Stomach smooth muscle (tissue), 2 donors: ENCODE data around the gene COPS7A.

ENCODE experiments used
- H3K27ac ChIP-seq: one replicate; pipeline ENCODE4 v1.7.0; 2013; ENCODE audit warnings: mild to moderate bottlenecking, low read length, inconsistent platforms
- H3K27me3 ChIP-seq, 2 donors: one replicate each; pipeline ENCODE4 v1.7.0; 2013; ENCODE audit warnings: low read length in 2 of 2; ENCODE audit not compliant: insufficient read depth in 2 of 2, control insufficient read depth in 1 of 2
- H3K36me3 ChIP-seq, 2 donors: one replicate each; pipeline ENCODE4 v1.7.0; 2013; ENCODE audit warnings: low read length in 2 of 2; ENCODE audit not compliant: control insufficient read depth in 2 of 2, insufficient read depth in 2 of 2
- H3K4me1 ChIP-seq: one replicate; pipeline ENCODE4 v1.7.0; 2013; ENCODE audit warnings: low read length; ENCODE audit not compliant: control insufficient read depth, insufficient read depth
- H3K4me3 ChIP-seq, 2 donors: one replicate each; pipeline ENCODE4 v1.7.0; 2013; ENCODE audit warnings: low read length in 2 of 2
- H3K9ac ChIP-seq, 2 donors: one replicate each; pipeline ENCODE4 v1.7.0; 2013; ENCODE audit warnings: low read length in 2 of 2, mild to moderate bottlenecking in 1 of 2
- H3K9me3 ChIP-seq, 2 donors: one replicate each; pipeline ENCODE4 v1.7.0; 2013; ENCODE audit warnings: low read length in 2 of 2; ENCODE audit not compliant: control insufficient read depth in 2 of 2
- donor health status: healthy.
- donor health status: Pancreatic carcinoma.

Gene COPS7A

GRCh38 chr12:6771091-6771495 lies 47.2 kb downstream of the COPS7A start:
- H3K9ac ChIP-seq, result no peak overlapping the region
- H3K4me1 ChIP-seq, result peaks cover 46% of the 10 kb centered on the region
- H3K9me3 ChIP-seq, result no peaks in the 10 kb centered on the region
- H3K36me3 ChIP-seq, result peaks cover 11 to 13% of the 10 kb centered on the region in 2 donors
- H3K27me3 ChIP-seq, result no peaks in the 10 kb centered on the region
- H3K27ac ChIP-seq, result peak overlapping the region; percentile 24
- H3K4me3 ChIP-seq, result no peak overlapping the region

GRCh38 chr12:6771509-6772330 lies 47.9 kb downstream of the COPS7A start:
- H3K9ac ChIP-seq, result no peak overlapping the region
- no peak overlapping the region for H3K4me3 ChIP-seq

GRCh38 chr12:6772331-6772695 lies 48.5 kb downstream of the COPS7A start, which contains the start of gene LAG3:
Gene LAG3, plus strand, starts transcription at chr12:6772520. Its CDS starts 333 bp downstream, at chr12:6772853.
- H3K4me1 ChIP-seq, result peaks cover 46% of the 10 kb centered on the region
- no peaks in the 10 kb centered on the region for H3K27me3 ChIP-seq
- peak within 1 kb of the TSS in 1 of 2 donors; percentile 57 for H3K4me3 ChIP-seq
- H3K9ac ChIP-seq, result peak within 1 kb of the TSS in 1 of 2 donors; percentile 27
- H3K27ac ChIP-seq, result peak within 1 kb of the TSS; percentile 31
- H3K36me3 ChIP-seq, result peaks cover 11 to 13% of the 10 kb centered on the region in 2 donors
- H3K9me3 ChIP-seq, result no peaks in the 10 kb centered on the region

More at GRCh38 chr12:6771509-6772330, 47.9 kb downstream of the COPS7A start:
- H3K27me3 ChIP-seq, result no peaks in the 10 kb centered on the region
- H3K36me3 ChIP-seq, result peaks cover 11 to 13% of the 10 kb centered on the region in 2 donors
- H3K27ac ChIP-seq, result peak overlapping the region; percentile 24
- peaks cover 46% of the 10 kb centered on the region for H3K4me1 ChIP-seq
- H3K9me3 ChIP-seq, result no peaks in the 10 kb centered on the region

GRCh38 chr12:6772726-6773589 lies 49.1 kb downstream of the COPS7A start:
- peak overlapping the region in 1 of 2 donors; percentile 27 for H3K9ac ChIP-seq
- H3K4me1 ChIP-seq, result peaks cover 46% of the 10 kb centered on the region
- H3K27ac ChIP-seq, result peak overlapping the region; percentile 31
- peaks cover 11 to 13% of the 10 kb centered on the region in 2 donors for H3K36me3 ChIP-seq
- H3K4me3 ChIP-seq, result peak overlapping the region in 1 of 2 donors; percentile 57
- H3K9me3 ChIP-seq, result no peaks in the 10 kb centered on the region
- no peaks in the 10 kb centered on the region for H3K27me3 ChIP-seq

GRCh38 chr12:6773590-6774351 lies 49.9 kb downstream of the COPS7A start:
- H3K27me3 ChIP-seq, result no peaks in the 10 kb centered on the region
- H3K4me1 ChIP-seq, result peaks cover 46% of the 10 kb centered on the region
- H3K9me3 ChIP-seq, result no peaks in the 10 kb centered on the region
- H3K4me3 ChIP-seq, result peak overlapping the region; percentile 8 to 57
- H3K36me3 ChIP-seq, result peaks cover 11 to 13% of the 10 kb centered on the region in 2 donors
- peak overlapping the region in 1 of 2 donors; percentile 27 for H3K9ac ChIP-seq
- no peak overlapping the region for H3K27ac ChIP-seq

GRCh38 chr12:6774499-6775062 lies 50.7 kb downstream of the COPS7A start:
- Histone ChIP-seq H3K9me3 (no peaks in the 10 kb centered on the region), H3K4me1 (peaks cover 46% of the 10 kb centered on the region), H3K27me3 (no peaks in the 10 kb centered on the region), H3K9ac (no peak overlapping the region), H3K27ac (no peak overlapping the region), H3K4me3 (no peak overlapping the region), H3K36me3 (peaks cover 11% of the 10 kb centered on the region in 2 donors)

- H3K9ac ChIP-seq, result no peak overlapping the region
- no peak overlapping the region for H3K27ac ChIP-seq
- H3K36me3 ChIP-seq, result peaks cover 6 to 11% of the 10 kb centered on the region in 2 donors
- peaks cover 42% of the 10 kb centered on the region for H3K4me1 ChIP-seq
- H3K9me3 ChIP-seq, result no peaks in the 10 kb centered on the region
- no peak overlapping the region for H3K4me3 ChIP-seq
- no peaks in the 10 kb centered on the region for H3K27me3 ChIP-seq
These were observed 51.6 kb downstream of the COPS7A start for GRCh38 chr12:6775185-6776174.

GRCh38 chr12:6777386-6777785 lies 53.5 kb downstream of the COPS7A start:
- no peaks in the 10 kb centered on the region for H3K9me3 ChIP-seq
- H3K36me3 ChIP-seq, result no peaks in the 10 kb centered on the region
- peak overlapping the region in 1 of 2 donors; percentile 79 for H3K4me3 ChIP-seq
- H3K4me1 ChIP-seq, result peaks cover 36% of the 10 kb centered on the region
- H3K27ac ChIP-seq, result peak overlapping the region; percentile 83
- H3K9ac ChIP-seq, result peak overlapping the region in 1 of 2 donors; percentile 65
- no peaks in the 10 kb centered on the region for H3K27me3 ChIP-seq

- peak overlapping the region; percentile 55 to 79 for H3K4me3 ChIP-seq
- no peaks in the 10 kb centered on the region for H3K27me3 ChIP-seq
- H3K9ac ChIP-seq, result peak overlapping the region; percentile 65 to 68
- peaks cover 34% of the 10 kb centered on the region for H3K4me1 ChIP-seq
- H3K9me3 ChIP-seq, result no peaks in the 10 kb centered on the region
- H3K27ac ChIP-seq, result peak overlapping the region; percentile 83
- H3K36me3 ChIP-seq, result no peaks in the 10 kb centered on the region
These were observed 54.3 kb downstream of the COPS7A start for GRCh38 chr12:6778217-6778573.
